Left ventricle myocardium inferior (tissue), 1 donor: ENCODE data around the gene SQOR. TPM values are rescaled to one million over a fixed set of nuclear protein-coding genes. Genes with fewer than 3 reads are reported as not detected.

Experiments used
- DNase-seq: peaks from one replicate; pipeline ENCODE4 v3.0.0-alpha.2; 2020
- H3K27ac ChIP-seq: fragments of 200-600 bp; replicated peaks from 2 replicates; pipeline ENCODE4 v1.8.0; 2021
- H3K27me3 ChIP-seq: fragments of 200-600 bp; 2 replicates; pipeline ENCODE4 v1.8.0; 2021; ENCODE audit warnings: low read depth
- H3K36me3 ChIP-seq: fragments of 200-600 bp; 2 replicates; pipeline ENCODE4 v1.8.0; 2021
- H3K4me1 ChIP-seq: fragments of 200-600 bp; 2 replicates; pipeline ENCODE4 v1.8.0; 2021
- H3K4me3 ChIP-seq: fragments of 200-600 bp; 2 replicates; pipeline ENCODE4 v1.8.0; 2021; ENCODE audit warnings: mild to moderate bottlenecking, moderate library complexity
- H3K9me3 ChIP-seq: fragments of 200-600 bp; replicated peaks from 2 replicates; pipeline ENCODE4 v1.8.0; 2021
- CTCF ChIP-seq: fragments of 200-600 bp; IDR thresholded peaks from 2 replicates; pipeline ENCODE4 v1.8.0; 2021; ENCODE audit warnings: antibody characterized with exemption, mild to moderate bottlenecking, borderline replicate concordance
- intact Hi-C: fragments of 100-400 bp; cut with micrococcal nuclease; formaldehyde crosslinking; loops from one replicate; pipeline ENCODE4 v1.11.0; 2022
- long read RNA-seq: library from polyadenylated mRNA; unstranded; transcript quantifications from one replicate; pipeline ENCODE4 v2.0.0, GENCODE V29; 2021
- total RNA-seq: library from RNA; stranded (reverse); fragmentation: NEBNext Ultra II Directional; extraction: Animal tissue kit (Norgen Biotek cat#: 25700); gene quantifications from one replicate; pipeline ENCODE4 v1.2.1, GENCODE V29; 2021
- donor health status: DM: no; HTN: yes; CAD: no; lungs with severe emphysema.

Gene SQOR
- 16.5 TPM for total RNA-seq
- long read RNA-seq, transcript SQOR-201 (10 exons, 2,003 nt): major isoform, 25 of 31 reads
- long read RNA-seq, partial matches to known transcripts: 1 of 31 reads
- long read RNA-seq, other reads (novel, unspliced or antisense): 5 of 31 reads

GRCh38 chr15:45634432-45635190 is at the start of gene SQOR:
Gene SQOR, plus strand, starts transcription at chr15:45635029. Its CDS starts 23,895 bp downstream, at chr15:45658924.
- no peak for TF ChIP-seq CTCF
- Histone ChIP-seq H3K27me3 (no peaks in the 10 kb centered on the region), H3K27ac (peak within 1 kb of the TSS; percentile 95), H3K4me3 (peak within 1 kb of the TSS; percentile 84), H3K36me3 (no peaks in the 10 kb centered on the region), H3K4me1 (peaks cover 49% of the 10 kb centered on the region), H3K9me3 (no peaks in the 10 kb centered on the region)
- intact Hi-C loops: no loop called here
- DNase-seq: peak; percentile 85

- H3K27ac ChIP-seq: no peak overlapping the region
- no peak overlapping the region for H3K4me3 ChIP-seq
- H3K4me1 ChIP-seq: peaks cover 49% of the 10 kb centered on the region
- no peaks in the 10 kb centered on the region for H3K27me3 ChIP-seq
- no peaks in the 10 kb centered on the region for H3K9me3 ChIP-seq
- TF ChIP-seq CTCF: no peak
- intact Hi-C loops: loop anchor here (5.0 kb wide), 1 partner anchor 63 kb away; the partner anchor contains the start of gene SLC30A4
- no peak for DNase-seq
- no peaks in the 10 kb centered on the region for H3K36me3 ChIP-seq
Observed at GRCh38 chr15:45585069-45585791, 49.6 kb upstream of the SQOR start.

- no peak for TF ChIP-seq CTCF
- intact Hi-C loops: loop anchor here (5.0 kb wide), 1 partner anchor 64 kb away; the partner anchor contains the start of gene SLC30A4
- no peak for DNase-seq
- no peaks in the 10 kb centered on the region for H3K27me3 ChIP-seq
- no peaks in the 10 kb centered on the region for H3K36me3 ChIP-seq
- H3K4me1 ChIP-seq: peaks cover 53% of the 10 kb centered on the region
- H3K9me3 ChIP-seq: no peaks in the 10 kb centered on the region
- peak overlapping the region; percentile 80 for H3K4me3 ChIP-seq
- H3K27ac ChIP-seq: peak overlapping the region; percentile 99
Observed at GRCh38 chr15:45586125-45586524, 48.7 kb upstream of the SQOR start.

GRCh38 chr15:45586601-45587094 is 48.2 kb upstream of the SQOR start:
- TF ChIP-seq CTCF: no peak
- intact Hi-C loops: loop anchor here (5.0 kb wide), 1 partner anchor 64 kb away; the partner anchor contains the start of gene SLC30A4
- H3K36me3 ChIP-seq: no peaks in the 10 kb centered on the region
- H3K27ac ChIP-seq: peak overlapping the region; percentile 99
- H3K4me3 ChIP-seq: peak overlapping the region; percentile 80
- DNase-seq: no peak
- no peaks in the 10 kb centered on the region for H3K27me3 ChIP-seq
- no peaks in the 10 kb centered on the region for H3K9me3 ChIP-seq
- H3K4me1 ChIP-seq: peaks cover 54% of the 10 kb centered on the region

- H3K36me3 ChIP-seq: peaks cover 2% of the 10 kb centered on the region
- H3K27me3 ChIP-seq: no peaks in the 10 kb centered on the region
- peak within 1 kb of the TSS; percentile 80 for H3K4me3 ChIP-seq
- H3K27ac ChIP-seq: peak within 1 kb of the TSS; percentile 99
- TF ChIP-seq CTCF: no peak
- peak; percentile 90 for DNase-seq
- no peaks in the 10 kb centered on the region for H3K9me3 ChIP-seq
- H3K4me1 ChIP-seq: peaks cover 60% of the 10 kb centered on the region
- intact Hi-C loops: loop anchor here (5.0 kb wide), 1 partner anchor 65 kb away; the partner anchor contains the start of gene SLC30A4
Observed at GRCh38 chr15:45587095-45587862, 47.5 kb upstream of the SQOR start, which contains the start of gene BLOC1S6. Gene BLOC1S6, plus strand, starts transcription at chr15:45587379. Its CDS starts 65 bp downstream, at chr15:45587444.
